Stomach (tissue), 9 donors: ENCODE results near the gene SPAAR. TPM values are rescaled to one million over a fixed set of nuclear protein-coding genes. Genes with fewer than 3 reads are reported as not detected.

Experiments used
- DNase-seq, 2 donors: peaks; one replicate each; pipeline versions ENCODE4 v3.0.0 to v3.0.0-alpha.2; 2013 to 2019
- H3K27ac ChIP-seq, 5 donors: fragments of 200-600 bp in 4 of 5; sonication (generic) in 4 of 5; one replicate each; pipeline ENCODE4 v1.5.1; 2013 to 2019; ENCODE audit warnings: mild to moderate bottlenecking in 1 of 5, moderate library complexity in 1 of 5
- H3K27me3 ChIP-seq, 3 donors: fragments of 200-600 bp; sonication (generic); one replicate each; pipeline ENCODE4 v1.5.1; 2017 to 2019; ENCODE audit warnings: mixed run types in 1 of 3
- H3K36me3 ChIP-seq, 4 donors: fragments of 200-600 bp; sonication (generic); 1 replicate in 3 of 4; 2 replicates in 1 of 4; pipeline ENCODE4 v1.5.1; 2016 to 2019
- H3K4me1 ChIP-seq, 4 donors: fragments of 200-600 bp; sonication (generic); one replicate each; pipeline ENCODE4 v1.5.1; 2016 to 2019
- H3K4me3 ChIP-seq, 4 donors: fragments of 200-600 bp; sonication (generic) in 3 of 4; one replicate each; pipeline ENCODE4 v1.5.1; 2016 to 2019; ENCODE audit warnings: mild to moderate bottlenecking in 1 of 4
- H3K9me3 ChIP-seq, 4 donors: fragments of 200-600 bp; sonication (generic); one replicate each; pipeline ENCODE4 v1.5.1; 2016 to 2019
- EP300 ChIP-seq: sonication (generic); formaldehyde crosslinking; IDR thresholded peaks from one replicate; pipeline ENCODE4 v1.6.1; 2017; ENCODE audit warnings: antibody characterized with exemption
- POLR2A ChIP-seq, 4 donors: fragments of 450-650 bp; IDR thresholded peaks; one replicate each; pipeline ENCODE4 v1.6.1; 2016; ENCODE audit warnings: antibody characterized with exemption in 4 of 4, control low read depth in 2 of 4, mild to moderate bottlenecking in 1 of 4, moderate library complexity in 1 of 4
- POLR2AphosphoS5 ChIP-seq, 3 donors: sonication (generic); formaldehyde crosslinking; IDR thresholded peaks; one replicate each; pipeline ENCODE4 v1.6.1; 2016; ENCODE audit warnings: antibody characterized with exemption in 3 of 3
- WGBS, 5 donors: extraction: QIAGEN DNeasy Blood & Tissue Kit in 3 of 5; methylation state at CpG; one replicate each; pipeline versions ENCODE4 v1.1.5 to v1.1.7; 2013 to 2018; 5-methylcytosine and 5-hydroxymethylcytosine counted together
- intact Hi-C: fragments of 100-400 bp; cut with DNase I; formaldehyde crosslinking; loops from one replicate; pipeline ENCODE4 v1.15.1; 2023; ENCODE audit warnings: low total_unique reads
- polyA plus RNA-seq, 3 donors: library from polyadenylated mRNA; stranded (reverse); fragments of 200-250 nt; gene quantifications; one replicate each; pipeline ENCODE4 v1.2.3, GENCODE V29; 2013
- total RNA-seq, 5 donors: library from RNA; depleted of rRNA; stranded (reverse); fragments of >200 nt; gene quantifications; one replicate each; pipeline versions ENCODE4 v1.1.0 to v1.2.3, GENCODE V29; 2014 to 2016
- TF ChIP-seq, protein P1 (sequence below), 7 experiments: fragments of 450-650 bp in 4 of 7; fragments of 200-600 bp in 3 of 7; sonication (generic) in 3 of 7; IDR thresholded peaks; one replicate each; pipeline ENCODE4 v1.5.1; 2016 to 2019; ENCODE audit warnings: antibody characterized with exemption in 7 of 7, control low read depth in 2 of 7, mild to moderate bottlenecking in 1 of 7
- donor health status: healthy with polysubstance abuse.
- donor health status: Bipolar disorder and iron deficiency.
- donor health status: healthy.

Gene SPAAR
- total and polyA plus RNA-seq, 8 donors: 0.30 to 2.4 (median 0.92) TPM; not detected in 3

- TF ChIP-seq POLR2AphosphoS5 (IDR thresholded peaks at IDR 0.05) (no peak), EP300 (no peak), POLR2A (IDR thresholded peaks at IDR 0.05) (no peak)
- TF ChIP-seq, protein P1, sequence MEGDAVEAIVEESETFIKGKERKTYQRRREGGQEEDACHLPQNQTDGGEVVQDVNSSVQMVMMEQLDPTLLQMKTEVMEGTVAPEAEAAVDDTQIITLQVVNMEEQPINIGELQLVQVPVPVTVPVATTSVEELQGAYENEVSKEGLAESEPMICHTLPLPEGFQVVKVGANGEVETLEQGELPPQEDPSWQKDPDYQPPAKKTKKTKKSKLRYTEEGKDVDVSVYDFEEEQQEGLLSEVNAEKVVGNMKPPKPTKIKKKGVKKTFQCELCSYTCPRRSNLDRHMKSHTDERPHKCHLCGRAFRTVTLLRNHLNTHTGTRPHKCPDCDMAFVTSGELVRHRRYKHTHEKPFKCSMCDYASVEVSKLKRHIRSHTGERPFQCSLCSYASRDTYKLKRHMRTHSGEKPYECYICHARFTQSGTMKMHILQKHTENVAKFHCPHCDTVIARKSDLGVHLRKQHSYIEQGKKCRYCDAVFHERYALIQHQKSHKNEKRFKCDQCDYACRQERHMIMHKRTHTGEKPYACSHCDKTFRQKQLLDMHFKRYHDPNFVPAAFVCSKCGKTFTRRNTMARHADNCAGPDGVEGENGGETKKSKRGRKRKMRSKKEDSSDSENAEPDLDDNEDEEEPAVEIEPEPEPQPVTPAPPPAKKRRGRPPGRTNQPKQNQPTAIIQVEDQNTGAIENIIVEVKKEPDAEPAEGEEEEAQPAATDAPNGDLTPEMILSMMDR (IDR thresholded peaks at IDR 0.05): no peak
- Histone ChIP-seq H3K27ac (peak overlapping the region in 1 of 5 donors; percentile 17), H3K9me3 (no peaks in the 10 kb centered on the region), H3K4me3 (no peak overlapping the region), H3K4me1 (peaks cover 0 to 35% (median 14%) of the 10 kb centered on the region in 4 donors), H3K27me3 (no peaks in the 10 kb centered on the region), H3K36me3 (no peaks in the 10 kb centered on the region)
- WGBS, 5 donors: 49 to 61% (median 57%) methylated on average over 7 of the region's 7 CpGs
- intact Hi-C loops: no loop called here
- DNase-seq: peak in 1 of 2 donors; percentile 49
Observed at GRCh38 chr9:35940458-35941407, 31.4 kb downstream of the SPAAR start.

GRCh38 chr9:35942286-35942685, 33.0 kb downstream of the SPAAR start:
- H3K4me1 ChIP-seq: peaks cover 0 to 34% (median 12%) of the 10 kb centered on the region in 4 donors
- TF ChIP-seq, protein P1 (IDR thresholded peaks at IDR 0.05): no peak
- TF ChIP-seq POLR2AphosphoS5 (IDR thresholded peaks at IDR 0.05) (no peak), EP300 (no peak), POLR2A (IDR thresholded peaks at IDR 0.05) (no peak)
- H3K4me3 ChIP-seq: no peak overlapping the region
- H3K9me3 ChIP-seq: no peaks in the 10 kb centered on the region
- H3K27me3 ChIP-seq: no peaks in the 10 kb centered on the region
- no peak for DNase-seq
- no peaks in the 10 kb centered on the region for H3K36me3 ChIP-seq
- intact Hi-C loops: no loop called here
- 82 to 96% (median 93%) methylated on average over 5 of the region's 5 CpGs for WGBS, 5 donors
- H3K27ac ChIP-seq: no peak overlapping the region

DNA sequence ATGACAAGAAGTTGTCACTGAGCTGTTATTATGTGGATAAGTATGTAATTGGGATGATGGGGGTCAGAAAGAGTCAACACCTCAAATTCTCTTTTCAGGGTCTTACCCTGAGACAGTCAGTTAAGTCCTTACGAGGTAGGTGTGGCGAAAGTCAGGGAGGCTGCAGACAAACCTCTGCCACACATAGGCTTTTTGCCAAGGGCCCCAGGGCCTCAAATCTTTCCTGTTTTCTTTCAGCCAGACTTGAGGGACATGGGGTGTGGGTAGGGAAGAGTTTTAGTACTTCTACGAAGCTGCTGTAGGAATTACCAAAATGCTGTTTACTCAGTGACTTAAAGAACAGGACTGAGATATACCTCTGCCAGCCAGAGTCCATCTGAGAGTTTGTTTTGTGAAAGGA, 34.9 kb downstream of the SPAAR start:
- H3K4me3 ChIP-seq: no peak overlapping the region
- peak overlapping the region in 3 of 5 donors; percentile 17 to 26 (median 21) for H3K27ac ChIP-seq
- no peaks in the 10 kb centered on the region for H3K9me3 ChIP-seq
- intact Hi-C loops: no loop called here
- 52 to 72% (median 54%) methylated on average over 3 of the region's 3 CpGs for WGBS, 5 donors
- TF ChIP-seq POLR2A (IDR thresholded peaks at IDR 0.05) (no peak), POLR2AphosphoS5 (IDR thresholded peaks at IDR 0.05) (no peak), EP300 (no peak)
- TF ChIP-seq, protein P1 (IDR thresholded peaks at IDR 0.05): no peak
- peaks cover 0 to 6% (median 0%) of the 10 kb centered on the region in 3 donors for H3K27me3 ChIP-seq
- no peak for DNase-seq
- H3K4me1 ChIP-seq: peaks cover 0 to 34% (median 12%) of the 10 kb centered on the region in 4 donors
- H3K36me3 ChIP-seq: no peaks in the 10 kb centered on the region

DNA sequence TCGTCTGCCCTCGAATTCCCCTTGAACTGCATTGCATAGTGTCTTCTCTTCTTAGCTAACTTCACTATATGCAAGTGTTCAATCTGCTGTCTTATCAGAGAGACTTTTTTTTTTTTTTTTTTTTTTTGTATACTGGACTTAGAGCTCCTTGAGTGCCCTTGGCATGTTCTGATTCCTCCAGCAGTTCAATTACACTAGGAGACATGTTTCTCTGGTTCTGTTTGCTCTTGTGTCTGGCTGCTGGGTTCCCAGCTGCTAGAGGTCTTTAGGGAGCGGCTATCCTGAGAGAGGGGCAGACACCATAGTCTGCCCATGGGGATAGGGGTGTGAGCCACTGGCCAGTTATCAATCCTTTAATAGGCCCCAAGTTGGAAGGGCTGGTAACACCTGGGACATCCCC, 35.6 kb downstream of the SPAAR start:
- intact Hi-C loops: loop anchor here (5.0 kb wide), 1 partner anchor 38 kb away; the partner anchor contains the start of genes HRCT1 and SPAAR
- no peaks in the 10 kb centered on the region for H3K9me3 ChIP-seq
- no peaks in the 10 kb centered on the region for H3K36me3 ChIP-seq
- TF ChIP-seq POLR2AphosphoS5 (IDR thresholded peaks at IDR 0.05) (no peak), POLR2A (IDR thresholded peaks at IDR 0.05) (no peak)
- peaks cover 0 to 8% (median 0%) of the 10 kb centered on the region in 3 donors for H3K27me3 ChIP-seq
- peaks cover 0 to 34% (median 12%) of the 10 kb centered on the region in 4 donors for H3K4me1 ChIP-seq
- H3K4me3 ChIP-seq: no peak overlapping the region
- peak in 1 of 2 donors; percentile 43 for DNase-seq
- peak overlapping the region; percentile 8 to 56 (median 54) for H3K27ac ChIP-seq
- 27 to 66% (median 62%) methylated on average over 3 of the region's 3 CpGs for WGBS, 5 donors
